ENCODE results near the gene MYCBP2.
A peak's percentile ranks its signal among the peaks of the same experiment; 100 is the strongest.

MYCBP2 gene

GRCh38 chr13:77105051-77105450 lies 221.8 kb downstream of the MYCBP2 start:
- DNase-seq (ENCODE audit: low read depth) = no peak

- DNase-seq (ENCODE audit: low read depth) = no peak
These were observed 227.5 kb downstream of the MYCBP2 start for GRCh38 chr13:77099415-77099814.

GRCh38 chr13:77095288-77095687 lies 231.6 kb downstream of the MYCBP2 start:
- DNase-seq (ENCODE audit: low read depth) = no peak

- DNase-seq (ENCODE audit: low read depth) = no peak
These were observed 232.1 kb downstream of the MYCBP2 start for GRCh38 chr13:77094773-77095172.

GRCh38 chr13:77093735-77094134 lies 233.2 kb downstream of the MYCBP2 start:
- no peak for DNase-seq (ENCODE audit: low read depth)

- DNase-seq (ENCODE audit: low read depth) = no peak
These were observed 242.1 kb downstream of the MYCBP2 start for GRCh38 chr13:77084755-77085154.

GRCh38 chr13:77079902-77080413 lies 246.9 kb downstream of the MYCBP2 start:
- DNase-seq (ENCODE audit: low read depth) = peak; percentile 13

- no peak for DNase-seq (ENCODE audit: low read depth)
These were observed 259.4 kb downstream of the MYCBP2 start for GRCh38 chr13:77067519-77067918.

- no peak for DNase-seq (ENCODE audit: low read depth)
These were observed 261.3 kb downstream of the MYCBP2 start for GRCh38 chr13:77065461-77066147.

GRCh38 chr13:77062097-77062496 lies 264.8 kb downstream of the MYCBP2 start:
- peak; percentile 11 for DNase-seq (ENCODE audit: low read depth)

- DNase-seq (ENCODE audit: low read depth) = no peak
These were observed 265.5 kb downstream of the MYCBP2 start for GRCh38 chr13:77061362-77061761.

- DNase-seq (ENCODE audit: low read depth) = no peak
These were observed 270.0 kb downstream of the MYCBP2 start for GRCh38 chr13:77056886-77057285.

- DNase-seq (ENCODE audit: low read depth) = no peak
These were observed 270.5 kb downstream of the MYCBP2 start for GRCh38 chr13:77056382-77056781.

GRCh38 chr13:77055158-77055557 lies 271.7 kb downstream of the MYCBP2 start:
- no peak for DNase-seq (ENCODE audit: low read depth)

GRCh38 chr13:77053192-77053591 lies 273.7 kb downstream of the MYCBP2 start:
- no peak for DNase-seq (ENCODE audit: low read depth)

GRCh38 chr13:77048681-77049080 lies 278.2 kb downstream of the MYCBP2 start:
- DNase-seq (ENCODE audit: low read depth) = no peak

GRCh38 chr13:77047649-77048343 lies 279.1 kb downstream of the MYCBP2 start:
- no peak for DNase-seq (ENCODE audit: low read depth)

GRCh38 chr13:77042566-77043177 lies 284.2 kb downstream of the MYCBP2 start:
- peak; percentile 68 for DNase-seq (ENCODE audit: low read depth)

GRCh38 chr13:77040835-77041234 lies 286.1 kb downstream of the MYCBP2 start:
- peak; percentile 43 for DNase-seq (ENCODE audit: low read depth)

GRCh38 chr13:77040076-77040475 lies 286.8 kb downstream of the MYCBP2 start:
- no peak for DNase-seq (ENCODE audit: low read depth)

- DNase-seq (ENCODE audit: low read depth) = no peak
These were observed 287.9 kb downstream of the MYCBP2 start for GRCh38 chr13:77038907-77039480.

- DNase-seq (ENCODE audit: low read depth) = no peak
These were observed 290.6 kb downstream of the MYCBP2 start for GRCh38 chr13:77036279-77036678.

GRCh38 chr13:77034881-77035280 lies 292.0 kb downstream of the MYCBP2 start:
- peak; percentile 73 for DNase-seq (ENCODE audit: low read depth)
